Breast epithelium (tissue), 4 donors: ENCODE measurements around the gene CEP85L. TPM values are rescaled to one million over a fixed set of nuclear protein-coding genes. Genes with fewer than 3 reads are reported as not detected.

ENCODE experiments used
- DNase-seq, 2 donors: peaks; one replicate each; pipeline ENCODE4 v3.0.0-alpha.2; 2019; ENCODE audit warnings: low spot score in 2 of 2
- H3K27ac ChIP-seq, 2 donors: fragments of 200-600 bp; sonication (generic) in 1 of 2; one replicate each; pipeline ENCODE4 v1.5.1; 2016 to 2019; ENCODE audit warnings: mild to moderate bottlenecking in 1 of 2
- H3K27me3 ChIP-seq, 2 donors: fragments of 200-600 bp; sonication (generic) in 1 of 2; one replicate each; pipeline versions ENCODE4 v1.5.1 to v1.6.0; 2017 to 2019; ENCODE audit warnings: control low read depth in 1 of 2, mild to moderate bottlenecking in 1 of 2
- H3K36me3 ChIP-seq: fragments of 200-600 bp; one replicate; pipeline ENCODE4 v1.5.1; 2019
- H3K4me1 ChIP-seq, 2 donors: fragments of 200-600 bp; sonication (generic); one replicate each; pipeline ENCODE4 v1.5.1; 2016 to 2019; ENCODE audit warnings: control low read depth in 1 of 2
- H3K4me3 ChIP-seq, 3 donors: fragments of 200-600 bp; sonication (generic); 1 replicate in 2 of 3; 2 replicates in 1 of 3; pipeline ENCODE4 v1.5.1; 2016 to 2019; ENCODE audit warnings: mild to moderate bottlenecking in 3 of 3, moderate library complexity in 2 of 3
- H3K9me3 ChIP-seq, 2 donors: fragments of 200-600 bp; sonication (generic) in 1 of 2; one replicate each; pipeline ENCODE4 v1.5.1; 2016 to 2019; ENCODE audit warnings: control low read depth in 1 of 2
- CTCF ChIP-seq, 3 donors: fragments of 450-650 bp; IDR thresholded peaks; one replicate each; pipeline ENCODE4 v1.5.1; 2016 to 2017; ENCODE audit warnings: antibody characterized with exemption in 3 of 3, mild to moderate bottlenecking in 3 of 3, moderate library complexity in 3 of 3
- POLR2A ChIP-seq: fragments of 450-650 bp; IDR thresholded peaks from one replicate; pipeline ENCODE4 v1.6.1; 2016; ENCODE audit warnings: antibody characterized with exemption, mild to moderate bottlenecking, moderate library complexity
- POLR2AphosphoS5 ChIP-seq, 3 donors: sonication (generic); formaldehyde crosslinking; IDR thresholded peaks; one replicate each; pipeline ENCODE4 v1.6.1; 2017; ENCODE audit warnings: antibody characterized with exemption in 3 of 3
- intact Hi-C: fragments of 100-400 bp; cut with DNase I; formaldehyde crosslinking; loops from one replicate; pipeline ENCODE4 v1.15.1; 2023; ENCODE audit warnings: low total_unique reads
- total RNA-seq, 3 donors: library from RNA; depleted of rRNA; stranded (reverse); fragments of >200 nt; gene quantifications; one replicate each; pipeline ENCODE4 v1.1.0, GENCODE V29; 2016

Gene CEP85L
- total RNA-seq, 3 donors from 2014 or later: 12.7 to 17.3 (median 15.7) TPM

- TF ChIP-seq POLR2AphosphoS5 (IDR thresholded peaks at IDR 0.05) (no peak), POLR2A (no peak), CTCF (IDR thresholded peaks at IDR 0.05) (no peak)
- intact Hi-C loops: no loop called here
- Histone ChIP-seq H3K9me3 (no peaks in the 10 kb centered on the region), H3K27me3 (no peaks in the 10 kb centered on the region), H3K4me1 (no peaks in the 10 kb centered on the region), H3K4me3 (no peak overlapping the region), H3K36me3 (no peaks in the 10 kb centered on the region), H3K27ac (no peak overlapping the region)
- no peak for DNase-seq
These were observed 178.1 kb downstream of the CEP85L start for GRCh38 chr6:118473266-118473665.

- Histone ChIP-seq H3K36me3 (no peaks in the 10 kb centered on the region), H3K4me3 (no peak overlapping the region), H3K27me3 (no peaks in the 10 kb centered on the region), H3K4me1 (no peaks in the 10 kb centered on the region), H3K9me3 (no peaks in the 10 kb centered on the region), H3K27ac (no peak overlapping the region)
- no peak for TF ChIP-seq CTCF (IDR thresholded peaks at IDR 0.05)
- no peak for TF ChIP-seq POLR2AphosphoS5 (IDR thresholded peaks at IDR 0.05)
- TF ChIP-seq POLR2A: no peak
- intact Hi-C loops: no loop called here
- DNase-seq: no peak
These were observed 181.9 kb downstream of the CEP85L start for GRCh38 chr6:118469468-118469867.

- intact Hi-C loops: no loop called here
- H3K27me3 ChIP-seq: no peaks in the 10 kb centered on the region
- TF ChIP-seq POLR2AphosphoS5 (IDR thresholded peaks at IDR 0.05) (no peak), POLR2A (no peak), CTCF (IDR thresholded peaks at IDR 0.05) (no peak)
- H3K4me1 ChIP-seq: no peaks in the 10 kb centered on the region
- DNase-seq: no peak
- no peak overlapping the region for H3K4me3 ChIP-seq
- no peak overlapping the region for H3K27ac ChIP-seq
- H3K9me3 ChIP-seq: no peaks in the 10 kb centered on the region
- H3K36me3 ChIP-seq: no peaks in the 10 kb centered on the region
These were observed 182.5 kb downstream of the CEP85L start for GRCh38 chr6:118468682-118469465.

- Histone ChIP-seq H3K4me1 (no peaks in the 10 kb centered on the region), H3K27ac (no peak overlapping the region), H3K36me3 (no peaks in the 10 kb centered on the region), H3K27me3 (no peaks in the 10 kb centered on the region), H3K9me3 (no peaks in the 10 kb centered on the region), H3K4me3 (no peak overlapping the region)
- DNase-seq: no peak
- intact Hi-C loops: no loop called here
- TF ChIP-seq CTCF (IDR thresholded peaks at IDR 0.05) (no peak), POLR2A (no peak), POLR2AphosphoS5 (IDR thresholded peaks at IDR 0.05) (no peak)
These were observed 184.2 kb downstream of the CEP85L start for GRCh38 chr6:118467181-118467580.

GRCh38 chr6:118464620-118465019, 186.8 kb downstream of the CEP85L start:
- DNase-seq: no peak
- Histone ChIP-seq H3K36me3 (no peaks in the 10 kb centered on the region), H3K4me3 (no peak overlapping the region), H3K27me3 (no peaks in the 10 kb centered on the region), H3K27ac (no peak overlapping the region), H3K9me3 (no peaks in the 10 kb centered on the region), H3K4me1 (no peaks in the 10 kb centered on the region)
- intact Hi-C loops: no loop called here
- TF ChIP-seq POLR2A (no peak), CTCF (IDR thresholded peaks at IDR 0.05) (no peak), POLR2AphosphoS5 (IDR thresholded peaks at IDR 0.05) (no peak)
